Activated naive CD8-positive, alpha-beta T cell (primary cell): ENCODE data around the gene DNAH2.
A peak's percentile ranks its signal among the peaks of the same experiment; 100 is the strongest.

ENCODE experiments used
- H3K27ac Mint-ChIP-seq: one replicate; pipeline ENCODE4 v1.8.0; 2021; ENCODE audit warnings: mixed read lengths
- H3K27me3 Mint-ChIP-seq: one replicate; pipeline ENCODE4 v1.8.0; 2021; ENCODE audit warnings: mixed read lengths
- H3K36me3 Mint-ChIP-seq: one replicate; pipeline ENCODE4 v1.8.0; 2021; ENCODE audit warnings: mixed read lengths
- H3K4me1 Mint-ChIP-seq: one replicate; pipeline ENCODE4 v1.8.0; 2021; ENCODE audit warnings: low read depth, mixed read lengths
- H3K4me3 Mint-ChIP-seq: one replicate; pipeline ENCODE4 v1.8.0; 2021; ENCODE audit warnings: mild to moderate bottlenecking, mixed read lengths
- H3K9me3 Mint-ChIP-seq: one replicate; pipeline ENCODE4 v1.8.0; 2021; ENCODE audit warnings: low read depth, mixed read lengths

The DNAH2 gene

DNA sequence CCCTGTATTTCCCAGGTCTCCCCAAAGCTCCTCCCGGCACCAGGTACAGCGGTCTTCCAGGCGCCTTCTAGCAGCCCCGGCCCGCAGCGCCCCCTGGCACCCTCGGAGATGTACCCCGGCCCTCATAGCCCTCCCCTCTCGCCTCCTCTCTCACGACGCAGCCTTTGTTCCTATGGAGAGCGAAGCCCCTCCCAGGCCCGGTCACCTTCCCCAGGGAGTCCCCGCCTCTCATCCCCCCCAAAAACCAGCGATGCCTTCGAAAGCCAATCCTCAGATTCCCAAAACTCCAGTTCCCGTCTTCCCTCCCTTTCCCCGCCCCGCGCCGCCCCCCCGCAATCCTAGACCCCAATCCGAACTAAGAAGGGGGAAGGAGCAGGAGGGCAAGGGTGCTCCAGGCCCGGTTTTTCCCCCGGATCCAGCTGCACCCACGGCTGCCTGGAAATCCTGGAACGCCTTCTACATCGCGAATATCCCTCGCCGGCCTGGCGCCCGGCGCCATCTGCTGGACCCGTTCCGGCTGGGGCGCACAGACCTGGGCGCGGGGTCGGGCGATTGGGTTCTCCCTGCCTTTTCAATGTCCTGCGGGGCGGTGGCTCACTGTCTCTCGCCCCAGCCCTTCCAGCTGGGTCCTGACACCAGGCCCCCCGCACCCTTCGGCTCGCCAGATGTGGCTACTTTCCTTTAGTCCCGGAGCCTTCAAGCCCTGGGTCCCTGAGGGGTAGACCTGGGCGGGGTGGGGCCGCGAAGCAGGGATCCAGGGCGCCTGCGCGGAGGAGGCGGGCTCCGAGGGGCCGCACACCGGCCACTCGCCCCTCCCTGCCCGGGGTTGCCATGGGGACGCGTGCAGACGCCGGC is at the start of gene DNAH2:
TSS of gene DNAH2 (plus strand) at position 844 of the 855 bp plus-strand sequence. CDS start 1,991 bp downstream, outside the sequence.
- Mint-ChIP-seq H3K4me3 (peak within 1 kb of the TSS; percentile 80), H3K9me3 (no peaks in the 10 kb centered on the region), H3K36me3 (no peaks in the 10 kb centered on the region), H3K27me3 (peaks cover 29% of the 10 kb centered on the region), H3K4me1 (peaks cover 20% of the 10 kb centered on the region), H3K27ac (no peak within 1 kb of the TSS)

DNA sequence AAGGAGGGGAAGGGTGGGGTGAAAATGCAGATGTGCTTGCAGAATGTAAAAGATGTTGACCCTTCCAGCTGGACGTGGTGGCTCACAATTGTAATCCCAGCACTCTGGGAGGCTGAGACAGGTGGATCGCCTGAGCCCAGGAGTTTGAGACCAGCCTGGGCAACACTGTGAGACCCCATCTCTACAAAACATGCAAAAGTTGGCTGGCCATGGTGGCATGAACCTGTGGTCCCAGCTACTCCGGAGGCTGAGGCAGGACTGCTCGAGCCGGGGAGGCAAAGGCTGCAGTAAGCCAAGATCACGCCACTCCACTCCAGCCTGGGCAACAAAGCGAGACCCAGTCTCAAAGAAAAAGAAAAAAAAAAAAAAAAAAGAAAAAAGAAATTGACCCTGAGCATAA is 49.1 kb upstream of the DNAH2 start:
- Mint-ChIP-seq H3K4me1 (no peaks in the 10 kb centered on the region), H3K4me3 (no peak overlapping the region), H3K9me3 (no peaks in the 10 kb centered on the region), H3K36me3 (peaks cover 7% of the 10 kb centered on the region), H3K27ac (no peak overlapping the region), H3K27me3 (no peaks in the 10 kb centered on the region)

DNA sequence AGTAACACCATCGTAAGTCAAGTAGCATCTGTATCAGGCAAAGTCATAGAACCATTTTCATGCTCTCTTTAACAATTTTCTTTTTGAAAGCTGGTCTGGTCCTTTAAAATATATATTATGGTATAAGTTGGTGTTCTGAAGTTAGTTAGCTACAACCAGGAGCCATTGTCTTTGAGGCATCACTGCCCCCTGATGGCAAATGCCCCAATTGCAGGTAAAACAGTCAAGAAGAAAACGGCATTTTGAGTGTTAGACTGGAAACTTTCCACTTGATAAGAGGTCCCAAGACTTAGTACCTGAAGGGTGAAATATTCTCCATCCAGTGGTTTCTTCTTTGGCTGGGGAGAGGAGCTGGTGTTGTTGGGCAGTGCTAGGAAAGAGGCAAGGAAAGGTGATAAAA is 44.3 kb upstream of the DNAH2 start:
- no peaks in the 10 kb centered on the region for H3K27me3 Mint-ChIP-seq
- no peak overlapping the region for H3K27ac Mint-ChIP-seq
- H3K9me3 Mint-ChIP-seq: no peaks in the 10 kb centered on the region
- peaks cover 11% of the 10 kb centered on the region for H3K36me3 Mint-ChIP-seq
- H3K4me1 Mint-ChIP-seq: peaks cover 1% of the 10 kb centered on the region
- H3K4me3 Mint-ChIP-seq: no peak overlapping the region

- Mint-ChIP-seq H3K27me3 (no peaks in the 10 kb centered on the region), H3K4me3 (no peak overlapping the region), H3K27ac (no peak overlapping the region), H3K4me1 (peaks cover 3% of the 10 kb centered on the region), H3K36me3 (peaks cover 11% of the 10 kb centered on the region), H3K9me3 (no peaks in the 10 kb centered on the region)
Observed at GRCh38 chr17:7674934-7675333, 42.6 kb upstream of the DNAH2 start.

GRCh38 chr17:7676533-7676932 is 41.0 kb upstream of the DNAH2 start:
- H3K4me3 Mint-ChIP-seq: no peak overlapping the region
- H3K4me1 Mint-ChIP-seq: peaks cover 5% of the 10 kb centered on the region
- H3K27me3 Mint-ChIP-seq: no peaks in the 10 kb centered on the region
- H3K36me3 Mint-ChIP-seq: peaks cover 11% of the 10 kb centered on the region
- no peaks in the 10 kb centered on the region for H3K9me3 Mint-ChIP-seq
- H3K27ac Mint-ChIP-seq: no peak overlapping the region

DNA sequence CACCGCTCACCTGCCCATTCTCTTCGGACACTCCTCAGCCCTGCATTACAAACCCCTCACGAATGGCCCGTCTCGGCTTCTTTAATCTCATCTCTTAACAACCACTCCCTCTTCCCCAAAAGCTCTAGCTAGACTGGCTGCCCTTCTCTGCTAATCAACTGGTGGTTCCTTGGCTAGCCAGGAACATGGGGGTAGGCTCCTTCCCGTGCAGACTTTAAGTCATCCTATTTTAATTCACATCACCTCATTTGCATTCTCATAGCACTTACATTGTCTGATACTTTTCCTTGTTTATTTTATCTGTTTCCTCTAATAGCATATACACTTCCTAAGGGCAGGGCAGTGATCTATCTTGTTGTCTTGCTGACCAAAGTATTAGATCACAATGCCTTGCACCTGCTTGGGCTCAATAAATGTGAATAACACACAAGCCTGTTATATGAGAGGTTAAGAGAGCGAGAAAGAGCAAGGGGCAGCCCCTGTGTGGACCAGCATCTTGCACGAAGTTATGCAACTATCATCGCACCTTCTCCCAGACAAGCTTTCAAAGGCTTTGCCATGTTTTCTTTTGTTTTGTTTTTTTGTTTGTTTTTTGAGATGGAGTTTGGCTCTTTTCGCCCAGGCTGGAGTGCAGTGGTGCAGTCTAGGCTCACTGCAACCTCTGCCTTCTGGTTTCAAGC is 40.0 kb upstream of the DNAH2 start:
- Mint-ChIP-seq H3K36me3 (peaks cover 11% of the 10 kb centered on the region), H3K9me3 (no peaks in the 10 kb centered on the region), H3K27ac (no peak overlapping the region), H3K27me3 (no peaks in the 10 kb centered on the region), H3K4me3 (no peak overlapping the region), H3K4me1 (peaks cover 8% of the 10 kb centered on the region)

DNA sequence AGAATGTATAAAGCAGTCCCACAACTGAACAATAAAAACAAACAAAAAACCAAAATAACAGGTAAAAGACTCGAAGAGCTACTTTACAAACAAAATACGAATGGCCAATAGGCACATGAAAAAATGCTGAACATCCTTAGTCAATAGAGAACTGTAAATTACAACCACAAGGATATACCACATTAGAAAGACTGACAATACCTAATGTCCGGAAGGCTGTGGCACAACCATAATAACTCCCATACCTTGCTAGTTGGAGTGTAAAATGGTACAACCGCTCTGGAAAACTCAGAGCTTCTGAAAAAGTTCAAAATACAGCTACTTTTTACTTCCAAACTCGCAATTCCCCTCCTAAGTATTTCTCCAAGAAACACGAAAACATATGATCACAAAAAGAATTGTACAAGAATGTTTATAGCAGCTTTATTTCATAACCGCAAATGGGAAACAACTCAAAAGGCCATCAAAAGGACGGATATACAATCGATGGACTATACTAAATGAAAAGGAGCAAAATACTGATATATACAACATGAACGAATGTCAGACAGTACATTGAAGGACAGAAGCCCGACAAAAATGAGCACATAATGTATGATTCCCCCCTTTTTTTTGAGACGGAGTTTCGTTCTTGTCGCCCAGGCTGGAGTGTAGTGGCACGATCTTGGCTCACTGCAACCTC is 32.6 kb upstream of the DNAH2 start:
- Mint-ChIP-seq H3K4me1 (peaks cover 39% of the 10 kb centered on the region), H3K9me3 (no peaks in the 10 kb centered on the region), H3K36me3 (peaks cover 6% of the 10 kb centered on the region)

DNA sequence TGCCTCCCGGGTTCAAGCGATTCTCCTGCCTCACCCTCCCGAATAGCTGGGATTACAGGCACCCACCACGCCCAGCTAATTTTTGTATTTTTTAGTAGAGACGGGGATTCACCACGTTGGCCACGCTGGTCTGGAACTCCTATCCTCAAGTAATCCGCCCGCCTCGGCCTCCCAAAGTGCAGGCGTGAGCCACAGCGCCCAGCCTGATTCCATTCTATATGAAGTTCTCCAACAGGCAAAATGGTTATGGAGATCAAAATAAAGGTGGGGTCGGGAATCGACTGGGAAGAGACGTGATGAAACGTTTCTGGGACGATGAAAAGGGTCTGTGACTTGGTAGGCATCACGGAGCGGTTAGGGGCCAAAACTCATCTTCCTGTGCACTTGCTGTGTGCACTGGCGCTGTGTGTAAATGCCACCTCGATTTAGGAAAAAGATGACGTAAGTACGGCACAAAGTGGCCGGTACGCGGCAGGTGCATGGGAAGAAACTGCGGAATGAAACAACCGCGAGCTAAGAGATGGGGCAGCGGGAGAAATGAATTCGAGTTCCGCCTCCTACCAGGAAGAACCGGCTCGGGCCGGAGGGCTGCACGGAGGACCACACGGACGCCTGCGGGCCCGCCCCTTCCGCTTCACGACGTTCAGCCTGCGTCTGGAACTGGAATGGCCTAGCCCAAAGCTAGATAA is 31.9 kb upstream of the DNAH2 start:
- peak overlapping the region; percentile 98 for H3K4me3 Mint-ChIP-seq
- H3K27me3 Mint-ChIP-seq: no peaks in the 10 kb centered on the region
- H3K36me3 Mint-ChIP-seq: peaks cover 9% of the 10 kb centered on the region
- H3K4me1 Mint-ChIP-seq: peaks cover 41% of the 10 kb centered on the region
- peak overlapping the region; percentile 99 for H3K27ac Mint-ChIP-seq
- H3K9me3 Mint-ChIP-seq: no peaks in the 10 kb centered on the region

More for the DNA sequence above, 32.6 kb upstream of the DNAH2 start:
- H3K27ac Mint-ChIP-seq: peak overlapping the region; percentile 99
- peak overlapping the region; percentile 98 for H3K4me3 Mint-ChIP-seq
- no peaks in the 10 kb centered on the region for H3K27me3 Mint-ChIP-seq

GRCh38 chr17:7686222-7687071 is 31.1 kb upstream of the DNAH2 start:
- Mint-ChIP-seq H3K36me3 (peaks cover 9% of the 10 kb centered on the region), H3K4me3 (peak overlapping the region; percentile 98), H3K27ac (peak overlapping the region; percentile 99), H3K9me3 (no peaks in the 10 kb centered on the region), H3K27me3 (no peaks in the 10 kb centered on the region), H3K4me1 (peaks cover 41% of the 10 kb centered on the region)

GRCh38 chr17:7687072-7687907 is 30.3 kb upstream of the DNAH2 start, which contains the start of gene TP53:
Gene TP53, minus strand, starts transcription at chr17:7687490. Its CDS starts 10,896 bp downstream, at chr17:7676594.
- Mint-ChIP-seq H3K9me3 (no peaks in the 10 kb centered on the region), H3K36me3 (peaks cover 9% of the 10 kb centered on the region), H3K4me3 (peak within 1 kb of the TSS; percentile 98), H3K27me3 (no peaks in the 10 kb centered on the region), H3K4me1 (peaks cover 39% of the 10 kb centered on the region), H3K27ac (peak within 1 kb of the TSS; percentile 99)

DNA sequence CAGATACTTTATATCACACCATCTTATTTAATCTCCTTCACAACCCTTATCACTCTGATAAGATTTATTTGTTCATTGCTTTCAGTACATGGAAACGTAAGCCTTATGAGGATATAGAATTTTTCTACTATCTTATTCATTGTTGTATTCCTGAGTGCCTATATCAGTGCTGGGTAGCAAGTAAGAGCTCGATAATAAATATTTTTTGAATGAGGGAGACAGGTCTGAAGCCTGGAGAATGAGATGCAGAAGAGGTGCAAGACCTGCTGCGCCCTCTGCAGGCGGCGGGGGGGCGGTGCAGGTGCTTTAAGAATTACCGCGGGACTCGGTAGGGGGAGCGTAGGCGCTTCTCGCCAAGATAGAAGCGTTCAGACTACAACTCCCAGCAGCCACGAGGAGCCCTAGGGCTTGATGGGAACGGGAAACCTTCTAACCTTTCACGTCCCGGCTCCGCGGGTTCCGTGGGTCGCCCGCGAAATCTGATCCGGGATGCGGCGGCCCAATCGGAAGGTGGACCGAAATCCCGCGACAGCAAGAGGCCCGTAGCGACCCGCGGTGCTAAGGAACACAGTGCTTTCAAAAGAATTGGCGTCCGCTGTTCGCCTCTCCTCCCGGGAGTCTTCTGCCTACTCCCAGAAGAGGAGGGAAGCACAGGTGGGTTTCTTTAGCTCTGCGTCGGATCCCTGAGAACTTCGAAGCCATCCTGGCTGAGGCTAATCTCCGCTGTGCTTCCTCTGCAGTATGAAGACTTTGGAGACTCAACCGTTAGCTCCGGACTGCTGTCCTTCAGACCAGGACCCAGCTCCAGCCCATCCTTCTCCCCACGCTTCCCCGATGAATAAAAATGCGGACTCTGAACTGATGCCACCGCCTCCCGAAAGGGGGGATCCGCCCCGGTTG is 29.4 kb upstream of the DNAH2 start, which contains the start of gene WRAP53:
TSS of gene WRAP53 (plus strand) at position 570 of the 900 bp plus-strand sequence. CDS start at position 742, 172 bp downstream.
- peak within 1 kb of the TSS; percentile 98 for H3K4me3 Mint-ChIP-seq
- H3K36me3 Mint-ChIP-seq: peaks cover 9% of the 10 kb centered on the region
- H3K27ac Mint-ChIP-seq: peak within 1 kb of the TSS; percentile 99
- H3K27me3 Mint-ChIP-seq: no peaks in the 10 kb centered on the region
- peaks cover 36% of the 10 kb centered on the region for H3K4me1 Mint-ChIP-seq
- H3K9me3 Mint-ChIP-seq: no peaks in the 10 kb centered on the region

DNA sequence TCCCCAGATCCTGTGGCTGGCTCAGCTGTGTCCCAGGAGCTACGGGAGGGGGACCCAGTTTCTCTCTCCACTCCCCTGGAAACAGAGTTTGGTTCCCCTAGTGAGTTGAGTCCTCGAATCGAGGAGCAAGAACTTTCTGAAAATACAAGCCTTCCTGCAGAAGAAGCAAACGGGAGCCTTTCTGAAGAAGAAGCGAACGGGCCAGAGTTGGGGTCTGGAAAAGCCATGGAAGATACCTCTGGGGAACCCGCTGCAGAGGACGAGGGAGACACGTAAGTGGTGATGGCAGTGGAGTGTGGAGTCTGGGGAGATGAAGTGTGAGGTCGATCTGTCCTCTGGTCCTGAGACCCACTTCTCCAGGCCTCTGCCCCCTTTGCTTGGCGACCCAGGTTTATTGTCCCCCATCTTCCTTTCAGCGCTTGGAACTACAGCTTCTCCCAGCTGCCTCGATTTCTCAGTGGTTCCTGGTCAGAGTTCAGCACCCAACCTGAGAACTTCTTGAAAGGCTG is 28.7 kb upstream of the DNAH2 start:
- Mint-ChIP-seq H3K36me3 (peaks cover 11% of the 10 kb centered on the region), H3K9me3 (no peaks in the 10 kb centered on the region), H3K27me3 (no peaks in the 10 kb centered on the region), H3K4me3 (peak overlapping the region; percentile 98), H3K4me1 (peaks cover 34% of the 10 kb centered on the region), H3K27ac (peak overlapping the region; percentile 99)
